Hematopoietic multipotent progenitor cell treated with erythropoietin and hydrocortisone succinate and interleukin-3 and kit ligand, for 4 days (in vitro differentiated cells): Measurements from ENCODE around the gene RGMA.
"Not testable (repeated sequence)": the region's sequence is repeated elsewhere in the genome, so short reads cannot be mapped to it uniquely, and the experiment has no call there.

Experiments
- DNase-seq: peaks from one replicate; pipeline ENCODE4 v3.0.0-alpha.2; 2015

The RGMA gene

DNA sequence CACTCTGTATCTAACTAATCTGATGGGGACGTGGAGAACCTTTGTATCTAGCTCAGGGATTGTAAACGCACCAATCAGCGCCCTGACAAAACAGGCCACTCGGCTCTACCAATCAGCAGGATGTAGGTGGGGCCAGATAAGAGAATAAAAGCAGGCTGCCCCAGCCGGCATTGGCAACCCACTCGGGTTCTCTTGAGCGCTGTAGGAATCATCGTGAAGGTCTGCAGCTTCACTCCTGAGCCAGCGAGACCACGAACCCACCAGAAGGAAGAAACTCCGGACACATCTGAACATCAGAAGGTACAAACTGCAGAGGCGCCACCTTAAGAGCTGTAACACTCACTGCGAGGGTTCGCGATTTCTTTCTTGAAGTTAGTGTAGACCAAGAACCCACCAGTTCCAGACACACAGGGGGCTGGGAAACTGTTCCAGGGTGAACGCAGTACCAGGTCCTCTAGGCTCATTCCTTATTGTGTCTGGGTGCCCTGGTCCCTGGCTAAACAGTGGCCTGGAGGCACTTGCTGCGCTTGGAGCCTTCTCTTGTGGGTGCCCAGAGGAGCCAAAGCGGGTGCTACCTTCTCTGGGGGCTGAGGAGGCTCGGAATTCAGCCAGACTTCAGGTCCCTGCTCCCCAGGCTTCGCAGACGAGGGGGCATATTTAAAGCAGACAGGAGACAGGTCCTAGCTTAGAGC lies 56.4 kb downstream of the RGMA start:
- DNase-seq, result not testable (repeated sequence)

GRCh38 chr15:93031557-93032384 lies 57.2 kb downstream of the RGMA start:
- not testable (repeated sequence) for DNase-seq

GRCh38 chr15:93031103-93031464 lies 57.9 kb downstream of the RGMA start:
- DNase-seq, result no peak

DNA sequence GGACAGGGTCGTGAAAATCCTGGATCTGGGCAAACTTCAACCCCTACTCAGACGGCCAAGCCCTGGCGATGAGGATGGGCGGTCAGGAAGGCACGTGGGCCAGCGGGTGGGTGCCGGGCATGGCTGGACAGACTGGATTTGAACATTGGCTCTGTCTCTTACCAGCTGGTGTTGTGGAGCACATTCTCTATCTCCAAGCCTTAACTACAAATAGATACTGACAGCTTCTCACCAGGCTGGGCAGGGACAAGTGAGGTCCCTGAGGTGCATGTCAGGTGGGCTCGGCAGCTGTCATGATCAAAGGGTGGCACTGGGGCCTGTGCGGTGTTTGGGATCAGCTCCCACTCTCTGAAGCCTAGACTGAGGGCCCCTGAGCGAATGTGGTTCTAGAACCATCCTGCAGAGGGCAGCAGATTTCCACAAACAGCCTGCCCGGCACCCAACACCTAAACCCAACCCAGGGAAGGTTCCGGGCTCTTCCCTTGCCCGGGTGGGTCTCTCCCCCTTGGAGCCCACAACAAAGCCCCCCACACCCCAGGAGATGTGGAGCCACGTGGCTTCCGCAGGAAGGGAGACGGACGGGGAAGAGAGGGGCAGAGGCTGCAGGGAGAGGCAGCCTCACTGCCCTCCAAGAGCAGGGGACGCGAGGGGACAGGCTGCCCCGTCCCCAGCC lies 58.4 kb downstream of the RGMA start:
- DNase-seq, result peak; percentile 80

DNA sequence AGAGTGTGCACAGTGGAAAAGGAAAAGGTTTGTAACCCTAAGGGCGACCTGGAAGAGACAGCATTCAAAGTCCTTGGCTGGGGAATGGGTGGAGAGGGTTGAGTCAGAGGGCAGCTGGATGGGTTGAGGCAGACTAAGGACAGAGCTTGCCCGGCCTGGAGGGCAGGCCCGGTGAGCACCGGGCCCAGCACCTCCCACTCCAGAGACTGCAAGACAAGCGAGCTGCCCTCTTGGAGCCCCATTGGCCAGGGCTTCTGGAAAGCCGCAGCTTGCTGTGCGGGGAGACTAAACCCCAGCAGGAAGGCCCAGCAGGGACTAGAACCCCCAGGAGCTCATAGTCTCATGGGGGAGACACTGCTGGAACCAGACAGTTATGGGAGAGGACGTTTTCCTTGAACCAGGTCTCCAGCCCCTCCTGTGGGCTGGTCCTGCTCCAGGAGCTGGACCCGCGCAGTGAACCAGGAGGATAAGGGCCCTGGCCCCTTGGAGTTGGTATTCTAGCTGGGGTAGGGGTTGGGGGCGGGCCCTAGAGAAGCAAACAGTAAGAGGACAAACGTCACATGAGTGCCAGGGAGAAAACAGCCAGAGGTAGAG lies 59.1 kb downstream of the RGMA start:
- no peak for DNase-seq

DNA sequence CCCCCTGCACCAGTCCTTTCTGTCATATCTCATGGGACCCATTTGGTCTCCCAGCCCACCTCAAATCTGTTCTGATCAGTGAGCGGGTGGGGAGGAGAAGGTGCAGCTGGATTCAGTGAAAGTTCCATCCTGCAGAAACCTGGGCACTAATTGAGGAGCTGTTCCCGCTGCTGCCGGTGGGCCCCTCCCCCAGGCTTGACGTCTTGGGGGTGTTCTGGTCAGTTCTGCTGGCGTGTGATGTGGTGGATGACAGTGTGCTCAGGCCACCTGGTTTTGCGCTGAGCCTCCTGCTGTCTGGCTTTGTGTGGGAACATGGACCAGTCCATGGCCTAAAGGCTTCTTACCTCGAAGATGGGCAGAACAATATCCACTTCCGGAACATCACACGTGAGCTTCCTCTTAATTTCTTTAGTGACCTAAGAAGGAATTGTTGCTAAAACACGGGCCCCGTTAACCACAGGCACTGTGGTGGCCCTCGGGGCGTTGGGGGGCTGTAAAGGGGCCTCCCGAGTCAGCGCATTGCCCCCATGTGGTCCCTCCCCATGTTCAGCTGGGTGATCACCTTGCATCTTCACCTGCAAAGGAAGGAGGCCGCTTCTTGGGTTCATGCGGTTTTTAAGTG lies 59.7 kb downstream of the RGMA start:
- peak; percentile 41 for DNase-seq

- DNase-seq, result peak; percentile 62
These were observed 60.3 kb downstream of the RGMA start for GRCh38 chr15:93028632-93029213.

DNA sequence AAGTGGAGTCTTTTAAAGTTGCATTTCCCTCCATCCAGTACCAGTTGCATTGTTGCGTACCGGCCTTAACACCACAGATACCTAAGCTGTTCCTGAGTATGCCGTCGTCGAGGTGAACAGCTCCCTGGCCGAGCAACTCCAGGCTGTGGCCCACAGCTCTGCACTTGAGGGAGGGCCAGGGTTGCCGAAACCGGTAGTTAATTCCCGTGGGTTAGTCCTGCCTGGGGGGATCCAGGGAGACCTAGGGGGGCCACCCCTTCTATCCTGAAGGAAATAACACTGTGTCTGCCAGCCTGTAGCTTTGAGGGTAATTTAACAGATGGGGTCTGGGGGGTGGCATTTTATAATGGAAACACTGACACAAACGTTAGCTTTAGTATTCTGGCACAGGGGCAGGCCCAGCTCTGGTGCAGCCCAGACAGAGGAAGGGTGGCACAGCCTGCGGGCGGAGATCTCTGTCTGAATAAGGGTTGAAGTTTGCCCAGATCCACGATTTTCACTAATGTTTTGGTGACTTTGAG lies 60.8 kb downstream of the RGMA start:
- no peak for DNase-seq

DNA sequence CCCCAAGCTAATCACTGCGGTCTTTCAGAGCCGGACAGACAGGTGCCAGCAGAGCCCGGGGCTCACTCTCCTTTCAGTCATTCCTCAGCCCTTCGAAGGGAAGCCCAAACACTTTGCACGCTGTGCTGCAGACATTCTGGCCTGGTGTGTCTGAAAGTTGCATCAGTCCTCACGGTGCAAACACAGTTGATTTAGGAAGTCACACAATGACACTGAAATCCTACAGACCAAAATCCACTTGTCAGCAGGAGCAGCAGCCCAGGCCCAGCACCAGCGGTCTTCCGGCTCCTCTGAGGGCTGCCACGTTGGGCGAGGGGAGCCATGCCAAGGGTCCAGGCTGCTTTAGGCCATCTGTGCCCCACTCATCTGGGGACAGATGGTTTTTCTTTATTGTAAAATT lies 61.6 kb downstream of the RGMA start:
- DNase-seq, result peak; percentile 15

GRCh38 chr15:93026380-93026817 lies 62.6 kb downstream of the RGMA start:
- DNase-seq, result peak; percentile 70

DNA sequence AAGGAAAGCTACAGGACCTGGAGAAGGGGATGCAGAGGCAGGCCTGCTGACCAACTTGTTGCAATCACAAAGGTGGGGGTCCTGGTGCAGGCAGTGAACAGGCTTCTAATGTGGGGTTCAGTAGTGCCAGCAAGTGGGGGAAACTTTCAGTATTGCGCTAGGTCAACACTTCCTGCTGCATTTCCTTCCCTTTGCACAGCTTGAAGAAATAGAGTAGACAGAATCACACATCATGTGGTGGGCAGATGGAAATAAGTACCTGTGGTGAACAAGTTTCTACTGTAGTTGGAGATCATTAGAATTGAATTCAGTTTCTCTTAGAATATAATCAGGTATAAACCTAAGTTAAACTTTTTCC lies 63.4 kb downstream of the RGMA start:
- DNase-seq, result peak; percentile 31

- no peak for DNase-seq
These were observed 64.0 kb downstream of the RGMA start for GRCh38 chr15:93024716-93025624.

DNA sequence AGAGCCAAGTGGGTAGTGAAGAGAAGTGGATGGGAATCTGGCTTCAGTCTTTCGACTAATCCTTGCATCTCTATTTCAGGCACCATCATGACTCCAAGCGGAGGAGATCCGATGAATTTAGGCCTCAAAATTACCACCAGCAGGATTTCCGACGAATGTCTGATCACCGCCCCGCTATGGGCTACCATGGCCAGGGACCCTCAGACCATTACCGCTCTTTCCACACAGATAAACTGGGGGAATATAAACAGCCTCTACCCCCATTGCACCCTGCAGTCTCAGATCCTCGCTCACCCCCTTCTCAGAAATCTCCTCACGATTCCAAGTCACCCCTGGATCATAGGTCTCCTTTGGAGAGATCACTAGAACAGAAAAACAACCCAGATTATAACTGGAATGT lies 64.7 kb downstream of the RGMA start:
- no peak for DNase-seq

DNA sequence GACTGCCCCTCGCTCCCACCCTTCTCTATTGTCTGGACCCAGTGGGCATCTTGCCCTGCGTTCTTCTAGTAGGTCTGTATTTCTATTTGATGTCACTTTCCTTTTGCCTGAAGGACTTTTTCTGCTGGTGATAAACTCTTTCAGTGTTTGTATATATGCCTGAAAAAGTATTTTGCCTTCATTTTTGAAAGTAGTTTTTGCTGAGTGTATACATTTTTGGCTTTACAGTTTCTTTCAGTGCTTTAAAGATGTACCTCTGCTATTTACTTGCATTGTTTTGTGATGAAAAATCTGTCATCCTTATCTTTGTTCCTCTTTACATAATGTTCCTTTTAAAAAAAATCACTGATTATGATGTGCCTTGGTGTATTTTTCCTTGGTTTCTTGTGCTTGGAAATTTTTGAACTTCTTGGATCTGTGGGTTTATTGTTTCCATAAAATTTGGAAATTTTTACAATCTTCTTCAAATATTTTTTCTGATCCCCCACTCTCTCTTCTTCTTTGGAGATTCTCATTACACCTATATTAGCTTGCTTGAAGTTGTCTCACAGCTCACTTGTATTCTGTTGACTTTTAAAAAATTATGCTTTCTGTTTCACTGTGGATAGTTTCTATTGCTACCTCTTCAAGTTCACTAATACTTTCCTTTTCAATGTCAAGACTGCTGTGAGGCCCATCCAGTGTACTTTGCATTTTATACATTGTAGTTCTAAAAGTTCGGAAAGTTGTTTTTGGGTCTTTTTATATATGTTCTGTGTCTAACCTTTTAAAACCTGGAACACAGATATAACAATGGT lies 67.8 kb downstream of the RGMA start:
- DNase-seq, result no peak

DNA sequence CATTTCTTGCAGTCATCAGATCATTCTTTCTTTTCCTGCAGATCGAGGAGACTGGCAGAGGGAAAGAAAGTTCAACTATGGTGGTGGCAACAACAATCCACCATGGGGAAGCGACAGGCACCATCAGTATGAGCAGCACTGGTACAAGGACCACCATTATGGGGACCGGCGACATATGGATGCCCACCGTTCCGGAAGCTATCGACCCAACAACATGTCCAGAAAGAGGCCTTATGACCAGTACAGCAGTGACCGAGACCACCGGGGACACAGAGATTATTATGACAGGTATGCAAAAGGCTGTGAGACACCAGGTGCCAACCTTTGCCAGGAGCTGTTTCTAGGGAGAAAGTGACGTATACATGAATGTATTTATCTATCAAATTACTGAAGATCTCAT lies 69.0 kb downstream of the RGMA start:
- no peak for DNase-seq

- no peak for DNase-seq
These were observed 69.9 kb downstream of the RGMA start for GRCh38 chr15:93019090-93019489.

- DNase-seq, result no peak
These were observed 70.4 kb downstream of the RGMA start for GRCh38 chr15:93018574-93018973.

- peak; percentile 53 for DNase-seq
These were observed 71.5 kb downstream of the RGMA start for GRCh38 chr15:93017526-93017925.

DNA sequence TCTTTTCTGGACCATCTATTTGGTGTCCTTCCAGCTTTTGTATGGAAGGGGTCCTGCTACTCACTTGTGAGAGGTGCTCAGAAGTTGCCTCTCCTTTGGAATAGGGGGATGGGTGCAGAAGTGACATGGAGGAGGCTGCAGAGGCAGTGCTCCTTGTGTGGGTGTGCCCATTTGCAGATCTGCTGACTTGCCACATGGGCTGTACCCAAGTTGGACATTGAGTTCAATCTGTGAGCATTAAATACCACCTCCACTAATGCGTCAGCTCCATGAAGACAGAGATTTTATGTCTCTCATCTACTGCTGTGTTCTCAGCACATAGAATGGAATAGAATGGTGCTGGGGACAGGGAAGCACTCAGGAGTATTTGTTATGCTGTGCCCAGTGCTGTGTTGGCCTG lies 76.2 kb downstream of the RGMA start:
- no peak for DNase-seq

GRCh38 chr15:93007994-93008393 lies 81.0 kb downstream of the RGMA start:
- DNase-seq, result no peak
